GM21390 (cell line): ENCODE data around the gene NAPSA.
"Not testable (repeated sequence)": the region's sequence is repeated elsewhere in the genome, so short reads cannot be mapped to it uniquely, and the experiment has no call there.

Experiments
- ATAC-seq: cut with Tn5 transposase; IDR thresholded peaks from one replicate; pipeline ENCODE4 v1.9.1; 2021; ENCODE audit not compliant: unreplicated experiment

NAPSA gene

GRCh38 chr19:50365434-50366306 lies at the start of gene NAPSA:
TSS of gene NAPSA (minus strand) at chr19:50365639. CDS start at chr19:50365621, 18 bp downstream.
- no peak for ATAC-seq

GRCh38 chr19:50413531-50413930 lies 48.1 kb upstream of the NAPSA start:
- no peak for ATAC-seq

GRCh38 chr19:50413096-50413495 lies 47.7 kb upstream of the NAPSA start:
- no peak for ATAC-seq

GRCh38 chr19:50412419-50412818 lies 47.0 kb upstream of the NAPSA start:
- no peak for ATAC-seq

- no peak for ATAC-seq
Measured at GRCh38 chr19:50410109-50410508, 44.7 kb upstream of the NAPSA start.

GRCh38 chr19:50409347-50409746 lies 43.9 kb upstream of the NAPSA start:
- ATAC-seq: no peak

GRCh38 chr19:50406829-50407228 lies 41.4 kb upstream of the NAPSA start:
- ATAC-seq: no peak

- no peak for ATAC-seq
Measured at GRCh38 chr19:50406156-50406820, 40.8 kb upstream of the NAPSA start.

- no peak for ATAC-seq
Measured at GRCh38 chr19:50402544-50403301, 37.3 kb upstream of the NAPSA start.

- ATAC-seq: no peak
Measured at GRCh38 chr19:50401605-50402450, 36.4 kb upstream of the NAPSA start.

GRCh38 chr19:50399368-50399745 lies 33.9 kb upstream of the NAPSA start:
- no peak for ATAC-seq

GRCh38 chr19:50398675-50399367 lies 33.4 kb upstream of the NAPSA start:
- ATAC-seq: no peak

- no peak for ATAC-seq
Measured at GRCh38 chr19:50394017-50394416, 28.6 kb upstream of the NAPSA start.

GRCh38 chr19:50393589-50393988 lies 28.1 kb upstream of the NAPSA start:
- ATAC-seq: no peak

- ATAC-seq: no peak
Measured at GRCh38 chr19:50392759-50393158, 27.3 kb upstream of the NAPSA start.

- ATAC-seq: not testable (repeated sequence)
Measured at GRCh38 chr19:50390952-50391351, 25.5 kb upstream of the NAPSA start.

GRCh38 chr19:50390295-50390694 lies 24.9 kb upstream of the NAPSA start:
- not testable (repeated sequence) for ATAC-seq

GRCh38 chr19:50387868-50388245 lies 22.4 kb upstream of the NAPSA start:
- ATAC-seq: no peak

- ATAC-seq: no peak
Measured at GRCh38 chr19:50387176-50387867, 21.9 kb upstream of the NAPSA start.
